HL-60 (cell line): ENCODE results near the gene LACRT.

ENCODE experiments used
- CTCF ChIP-seq: IDR thresholded peaks from one replicate; pipeline ENCODE4 v1.5.1; 2011; ENCODE audit warnings: low read length, control low read depth, inconsistent platforms; ENCODE audit not compliant: insufficient read depth
- SPI1 ChIP-seq: IDR thresholded peaks from 2 replicates; pipeline ENCODE4 v1.6.1; 2012; ENCODE audit warnings: low read depth, mild to moderate bottlenecking, borderline replicate concordance
- TF ChIP-seq, protein P1 (sequence below): IDR thresholded peaks from 2 replicates; pipeline ENCODE4 v1.6.1; 2012; ENCODE audit warnings: low read depth; ENCODE audit not compliant: insufficient replicate concordance

DNA sequence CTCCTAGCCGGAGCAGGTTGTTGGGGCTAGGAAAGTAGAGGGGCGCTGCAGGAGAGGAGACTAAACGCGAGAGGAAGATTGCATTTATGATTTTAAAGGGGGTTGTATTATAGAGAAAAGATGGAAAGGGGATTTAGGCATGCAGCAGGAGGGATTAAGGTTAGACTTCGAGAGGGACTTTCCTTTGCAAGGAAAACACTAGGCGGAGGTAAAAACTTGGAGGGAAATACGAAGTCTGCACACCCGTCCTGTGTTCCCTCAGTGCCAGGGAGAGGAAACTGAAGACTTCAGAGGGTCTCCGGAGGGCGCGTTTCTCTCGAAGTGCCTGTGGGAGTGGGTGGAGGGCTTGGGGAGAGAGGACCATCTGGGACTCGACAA, 45.8 kb downstream of the LACRT start:
- TF ChIP-seq CTCF (no peak), SPI1 (no peak)
- TF ChIP-seq, protein P1, sequence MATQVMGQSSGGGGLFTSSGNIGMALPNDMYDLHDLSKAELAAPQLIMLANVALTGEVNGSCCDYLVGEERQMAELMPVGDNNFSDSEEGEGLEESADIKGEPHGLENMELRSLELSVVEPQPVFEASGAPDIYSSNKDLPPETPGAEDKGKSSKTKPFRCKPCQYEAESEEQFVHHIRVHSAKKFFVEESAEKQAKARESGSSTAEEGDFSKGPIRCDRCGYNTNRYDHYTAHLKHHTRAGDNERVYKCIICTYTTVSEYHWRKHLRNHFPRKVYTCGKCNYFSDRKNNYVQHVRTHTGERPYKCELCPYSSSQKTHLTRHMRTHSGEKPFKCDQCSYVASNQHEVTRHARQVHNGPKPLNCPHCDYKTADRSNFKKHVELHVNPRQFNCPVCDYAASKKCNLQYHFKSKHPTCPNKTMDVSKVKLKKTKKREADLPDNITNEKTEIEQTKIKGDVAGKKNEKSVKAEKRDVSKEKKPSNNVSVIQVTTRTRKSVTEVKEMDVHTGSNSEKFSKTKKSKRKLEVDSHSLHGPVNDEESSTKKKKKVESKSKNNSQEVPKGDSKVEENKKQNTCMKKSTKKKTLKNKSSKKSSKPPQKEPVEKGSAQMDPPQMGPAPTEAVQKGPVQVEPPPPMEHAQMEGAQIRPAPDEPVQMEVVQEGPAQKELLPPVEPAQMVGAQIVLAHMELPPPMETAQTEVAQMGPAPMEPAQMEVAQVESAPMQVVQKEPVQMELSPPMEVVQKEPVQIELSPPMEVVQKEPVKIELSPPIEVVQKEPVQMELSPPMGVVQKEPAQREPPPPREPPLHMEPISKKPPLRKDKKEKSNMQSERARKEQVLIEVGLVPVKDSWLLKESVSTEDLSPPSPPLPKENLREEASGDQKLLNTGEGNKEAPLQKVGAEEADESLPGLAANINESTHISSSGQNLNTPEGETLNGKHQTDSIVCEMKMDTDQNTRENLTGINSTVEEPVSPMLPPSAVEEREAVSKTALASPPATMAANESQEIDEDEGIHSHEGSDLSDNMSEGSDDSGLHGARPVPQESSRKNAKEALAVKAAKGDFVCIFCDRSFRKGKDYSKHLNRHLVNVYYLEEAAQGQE, result no peak
